IPS-18a (cell line): ENCODE measurements around the gene JMJD1C.

Source experiments
- H3K27ac ChIP-seq: one replicate; pipeline ENCODE4 v1.5.1; 2013; ENCODE audit warnings: low read length
- H3K27me3 ChIP-seq: one replicate; pipeline ENCODE4 v1.6.1; 2013; ENCODE audit warnings: mild to moderate bottlenecking, low read length; ENCODE audit not compliant: control insufficient read depth, insufficient read depth
- H3K36me3 ChIP-seq: one replicate; pipeline ENCODE4 v1.6.1; 2013; ENCODE audit warnings: low read depth, low read length; ENCODE audit not compliant: control insufficient read depth
- H3K4me1 ChIP-seq: one replicate; pipeline ENCODE4 v1.6.1; 2013; ENCODE audit warnings: low read depth, low read length; ENCODE audit not compliant: control insufficient read depth
- H3K4me3 ChIP-seq: one replicate; pipeline ENCODE4 v1.5.1; 2013; ENCODE audit warnings: low read length
- H3K9ac ChIP-seq: one replicate; pipeline ENCODE4 v1.6.1; 2013; ENCODE audit warnings: mild to moderate bottlenecking, low read length, moderate library complexity
- H3K9me3 ChIP-seq: one replicate; pipeline ENCODE4 v1.6.1; 2013; ENCODE audit warnings: low read depth, low read length; ENCODE audit not compliant: control insufficient read depth

Gene JMJD1C

GRCh38 chr10:63221950-63222349, 243.8 kb downstream of the JMJD1C start:
- Histone ChIP-seq H3K36me3 (peaks cover 1% of the 10 kb centered on the region), H3K4me3 (no peak overlapping the region), H3K27me3 (no peaks in the 10 kb centered on the region), H3K27ac (no peak overlapping the region), H3K9me3 (no peaks in the 10 kb centered on the region), H3K9ac (no peak overlapping the region), H3K4me1 (peaks cover 14% of the 10 kb centered on the region)

- peaks cover 14% of the 10 kb centered on the region for H3K4me1 ChIP-seq
- H3K27me3 ChIP-seq: no peaks in the 10 kb centered on the region
- peaks cover 20% of the 10 kb centered on the region for H3K36me3 ChIP-seq
- H3K9me3 ChIP-seq: no peaks in the 10 kb centered on the region
- no peak overlapping the region for H3K27ac ChIP-seq
- no peak overlapping the region for H3K9ac ChIP-seq
- H3K4me3 ChIP-seq: no peak overlapping the region
These were observed 246.0 kb downstream of the JMJD1C start for GRCh38 chr10:63219749-63220148.

GRCh38 chr10:63217120-63217605, 248.6 kb downstream of the JMJD1C start:
- Histone ChIP-seq H3K9ac (no peak overlapping the region), H3K9me3 (no peaks in the 10 kb centered on the region), H3K27ac (no peak overlapping the region), H3K4me1 (peaks cover 14% of the 10 kb centered on the region), H3K4me3 (no peak overlapping the region), H3K27me3 (no peaks in the 10 kb centered on the region), H3K36me3 (peaks cover 41% of the 10 kb centered on the region)

DNA sequence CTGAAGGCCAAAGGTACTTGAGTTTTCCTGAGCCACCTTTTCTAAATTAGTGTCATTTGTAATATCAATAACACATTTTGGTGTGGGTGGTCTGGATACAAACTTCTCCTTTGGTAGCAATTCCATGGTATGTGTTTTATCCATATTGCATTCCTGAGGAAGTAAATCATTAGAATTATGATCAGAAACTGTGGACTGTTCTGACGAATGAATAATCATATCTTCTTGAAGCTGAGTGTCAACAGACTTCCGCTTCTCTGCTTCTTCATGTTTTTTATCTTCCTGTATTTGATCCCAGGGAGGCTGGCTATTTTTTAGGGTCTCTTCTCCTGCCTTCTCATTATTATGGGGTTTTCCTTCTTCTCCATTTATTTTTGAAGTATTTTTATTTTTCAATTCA, 251.2 kb downstream of the JMJD1C start:
- Histone ChIP-seq H3K27me3 (no peaks in the 10 kb centered on the region), H3K36me3 (peaks cover 59% of the 10 kb centered on the region), H3K4me3 (no peak overlapping the region), H3K4me1 (peaks cover 15% of the 10 kb centered on the region), H3K27ac (no peak overlapping the region), H3K9me3 (no peaks in the 10 kb centered on the region), H3K9ac (no peak overlapping the region)

DNA sequence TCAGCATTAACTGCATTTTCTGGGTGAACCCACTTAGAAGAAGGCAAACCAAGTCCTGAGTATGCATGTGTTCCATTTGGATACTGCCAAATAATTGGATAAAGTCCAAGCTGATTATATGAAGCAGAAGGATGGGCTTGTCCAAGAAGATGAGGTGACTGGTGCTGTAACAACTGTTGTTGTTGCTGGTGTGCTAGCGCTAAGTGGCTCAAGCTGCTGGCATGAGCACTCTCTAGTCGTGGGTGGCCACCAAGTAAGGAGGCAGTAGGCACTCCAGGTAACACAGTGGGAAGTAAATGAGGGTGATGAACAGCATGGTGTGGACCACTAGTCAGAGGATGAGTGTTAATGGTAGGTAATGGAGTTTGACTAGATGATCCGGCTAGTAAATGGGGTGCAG, 252.3 kb downstream of the JMJD1C start:
- peaks cover 65% of the 10 kb centered on the region for H3K36me3 ChIP-seq
- H3K9ac ChIP-seq: no peak overlapping the region
- no peaks in the 10 kb centered on the region for H3K27me3 ChIP-seq
- H3K4me3 ChIP-seq: no peak overlapping the region
- H3K9me3 ChIP-seq: no peaks in the 10 kb centered on the region
- H3K4me1 ChIP-seq: peaks cover 21% of the 10 kb centered on the region
- no peak overlapping the region for H3K27ac ChIP-seq

DNA sequence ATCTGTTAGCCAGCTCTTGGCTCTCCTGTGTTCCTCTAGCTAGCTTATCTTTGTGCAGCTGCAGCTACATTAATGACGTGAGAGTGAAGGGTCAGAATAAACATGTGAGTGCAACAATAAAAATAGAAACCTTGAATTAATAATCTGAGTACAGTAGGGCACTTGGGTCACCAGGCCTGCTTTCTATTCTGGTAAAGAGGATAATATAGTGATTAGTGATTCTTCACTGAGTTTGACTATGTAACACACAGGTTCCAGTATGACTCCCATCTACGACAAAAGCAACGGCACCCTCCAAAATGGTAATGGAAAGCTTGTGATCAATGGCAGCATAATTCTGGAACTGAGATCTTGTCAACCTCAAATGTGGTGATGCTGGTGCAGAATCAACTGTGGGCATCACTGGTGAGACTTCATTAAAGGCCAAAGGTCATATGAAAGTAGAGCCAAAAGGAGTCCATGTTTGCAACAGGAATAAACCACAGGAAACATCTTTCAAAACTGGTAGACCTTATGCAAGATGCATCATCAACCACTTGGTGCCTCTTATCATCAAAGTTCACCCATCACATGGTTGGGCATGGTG, 255.1 kb downstream of the JMJD1C start:
- H3K4me1 ChIP-seq: peaks cover 49% of the 10 kb centered on the region
- no peak overlapping the region for H3K4me3 ChIP-seq
- no peaks in the 10 kb centered on the region for H3K9me3 ChIP-seq
- H3K9ac ChIP-seq: no peak overlapping the region
- H3K36me3 ChIP-seq: peaks cover 82% of the 10 kb centered on the region
- H3K27me3 ChIP-seq: no peaks in the 10 kb centered on the region
- H3K27ac ChIP-seq: no peak overlapping the region

GRCh38 chr10:63209705-63210104, 256.1 kb downstream of the JMJD1C start:
- Histone ChIP-seq H3K4me3 (no peak overlapping the region), H3K27me3 (no peaks in the 10 kb centered on the region), H3K4me1 (peaks cover 55% of the 10 kb centered on the region), H3K9me3 (no peaks in the 10 kb centered on the region), H3K36me3 (peaks cover 82% of the 10 kb centered on the region), H3K9ac (no peak overlapping the region), H3K27ac (no peak overlapping the region)

GRCh38 chr10:63208986-63209385, 256.8 kb downstream of the JMJD1C start:
- peaks cover 82% of the 10 kb centered on the region for H3K36me3 ChIP-seq
- peaks cover 55% of the 10 kb centered on the region for H3K4me1 ChIP-seq
- H3K4me3 ChIP-seq: no peak overlapping the region
- no peak overlapping the region for H3K9ac ChIP-seq
- no peak overlapping the region for H3K27ac ChIP-seq
- no peaks in the 10 kb centered on the region for H3K9me3 ChIP-seq
- no peaks in the 10 kb centered on the region for H3K27me3 ChIP-seq

GRCh38 chr10:63206997-63207811, 258.6 kb downstream of the JMJD1C start:
- H3K36me3 ChIP-seq: peaks cover 78% of the 10 kb centered on the region
- peak overlapping the region; percentile 21 for H3K4me3 ChIP-seq
- H3K9ac ChIP-seq: no peak overlapping the region
- H3K27me3 ChIP-seq: no peaks in the 10 kb centered on the region
- no peak overlapping the region for H3K27ac ChIP-seq
- H3K4me1 ChIP-seq: peaks cover 55% of the 10 kb centered on the region
- no peaks in the 10 kb centered on the region for H3K9me3 ChIP-seq

DNA sequence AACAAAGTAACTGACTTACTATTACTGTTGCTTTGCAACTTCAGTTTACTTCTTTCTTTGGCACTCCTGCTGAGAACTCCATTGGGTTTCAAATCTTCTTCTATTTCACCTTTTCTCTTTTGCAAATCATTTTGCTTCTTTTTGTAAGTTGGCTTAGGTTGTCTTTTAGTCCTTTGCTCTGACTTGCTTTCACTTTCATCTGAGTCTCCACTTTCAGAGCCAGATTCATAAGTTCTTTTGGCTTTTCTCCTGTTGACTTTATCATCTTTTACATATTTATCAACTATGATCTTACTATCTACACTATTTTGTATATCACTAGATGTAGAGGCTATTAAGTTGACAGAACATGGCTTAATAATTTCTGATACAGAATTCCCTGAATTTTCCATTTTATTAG, 259.2 kb downstream of the JMJD1C start:
- Histone ChIP-seq H3K4me1 (peaks cover 55% of the 10 kb centered on the region), H3K27me3 (no peaks in the 10 kb centered on the region), H3K36me3 (peaks cover 77% of the 10 kb centered on the region), H3K4me3 (peak overlapping the region; percentile 21), H3K27ac (no peak overlapping the region), H3K9ac (no peak overlapping the region), H3K9me3 (no peaks in the 10 kb centered on the region)

GRCh38 chr10:63205421-63205820, 260.4 kb downstream of the JMJD1C start:
- Histone ChIP-seq H3K27ac (no peak overlapping the region), H3K4me3 (no peak overlapping the region), H3K4me1 (peaks cover 59% of the 10 kb centered on the region), H3K27me3 (no peaks in the 10 kb centered on the region), H3K9me3 (no peaks in the 10 kb centered on the region), H3K36me3 (peaks cover 79% of the 10 kb centered on the region), H3K9ac (no peak overlapping the region)
